ENCODE measurements around the gene RSPH6A. TPM values are rescaled to one million over a fixed set of nuclear protein-coding genes. Genes with fewer than 3 reads are reported as not detected.

The RSPH6A gene
- under 0.01 TPM in 2 replicates for total RNA-seq

- no peak for DNase-seq (ENCODE audit: low read depth in 2 of 2)
Observed at GRCh38 chr19:45814851-45815480, at the start of gene RSPH6A. TSS of gene RSPH6A (minus strand) at chr19:45815308. CDS start at chr19:45815176, 132 bp downstream.

DNA sequence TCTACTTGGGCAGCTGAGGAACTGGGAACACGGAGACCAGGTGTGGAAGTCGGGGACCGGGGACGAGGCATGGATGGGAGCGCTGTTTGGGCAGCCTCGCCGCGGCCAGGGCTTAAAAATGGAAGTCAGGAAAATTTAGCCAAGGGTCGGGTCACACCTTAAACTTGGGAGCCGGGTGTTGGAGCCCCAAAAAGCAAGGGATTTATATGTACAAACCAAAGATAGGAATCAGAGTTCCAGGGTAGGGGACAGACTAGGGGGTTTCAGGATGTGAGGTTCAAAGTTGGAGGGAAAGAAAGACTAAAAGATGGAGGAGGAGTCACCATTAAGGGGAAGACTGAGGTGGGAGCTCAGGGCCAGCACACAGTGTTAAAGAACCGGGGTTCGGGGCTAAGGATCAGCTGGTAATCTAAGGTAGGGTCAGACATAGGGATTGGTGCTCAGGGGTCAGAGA lies 49.5 kb upstream of the RSPH6A start:
- DNase-seq (ENCODE audit: low read depth in 2 of 2), result no peak

DNA sequence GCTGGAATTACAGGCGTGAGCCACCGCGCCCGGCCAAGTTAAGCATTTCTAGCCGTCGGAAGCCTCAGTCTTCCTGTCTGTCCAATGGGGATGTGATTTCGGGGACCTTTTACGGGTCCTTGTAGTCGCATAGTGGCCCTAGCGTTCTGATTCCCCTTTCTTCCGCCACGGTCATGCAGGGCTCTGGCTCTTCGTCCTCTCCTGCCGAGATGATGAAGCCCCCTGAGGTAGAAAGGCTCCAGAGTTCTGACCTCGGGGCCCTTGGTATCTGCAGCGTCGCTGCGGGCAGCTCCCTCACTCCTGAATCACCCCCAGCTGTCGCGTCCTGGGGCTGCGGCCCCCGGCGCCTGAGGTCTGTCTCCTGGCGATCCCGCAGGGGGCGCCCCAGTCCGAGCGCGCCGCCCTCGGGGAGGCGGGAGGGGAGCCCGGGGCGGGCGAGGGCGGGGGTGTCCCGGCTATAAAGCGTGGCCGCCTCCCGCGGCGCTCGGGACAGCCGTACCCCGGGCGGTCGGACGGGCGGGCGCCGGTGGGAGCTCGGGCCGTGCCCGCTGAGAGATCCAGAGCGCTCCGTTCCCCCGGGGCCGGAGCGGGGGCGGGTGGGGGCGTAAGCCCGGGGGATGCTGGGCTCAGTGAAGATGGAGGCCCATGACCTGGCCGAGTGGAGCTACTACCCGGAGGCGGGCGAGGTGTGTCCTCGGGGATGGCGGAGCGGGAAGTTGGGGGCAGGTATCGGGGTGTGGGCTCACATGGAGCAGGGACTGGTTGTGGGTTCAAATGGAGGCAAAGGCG lies 48.9 kb upstream of the RSPH6A start, which contains the start of gene FOXA3:
FOXA3 (plus strand) TSS at position 487 of the 789 bp plus-strand sequence; CDS start at position 618, 131 bp downstream.
- peak in 1 of 2 donors; percentile 58 for DNase-seq (ENCODE audit: low read depth in 2 of 2)

DNA sequence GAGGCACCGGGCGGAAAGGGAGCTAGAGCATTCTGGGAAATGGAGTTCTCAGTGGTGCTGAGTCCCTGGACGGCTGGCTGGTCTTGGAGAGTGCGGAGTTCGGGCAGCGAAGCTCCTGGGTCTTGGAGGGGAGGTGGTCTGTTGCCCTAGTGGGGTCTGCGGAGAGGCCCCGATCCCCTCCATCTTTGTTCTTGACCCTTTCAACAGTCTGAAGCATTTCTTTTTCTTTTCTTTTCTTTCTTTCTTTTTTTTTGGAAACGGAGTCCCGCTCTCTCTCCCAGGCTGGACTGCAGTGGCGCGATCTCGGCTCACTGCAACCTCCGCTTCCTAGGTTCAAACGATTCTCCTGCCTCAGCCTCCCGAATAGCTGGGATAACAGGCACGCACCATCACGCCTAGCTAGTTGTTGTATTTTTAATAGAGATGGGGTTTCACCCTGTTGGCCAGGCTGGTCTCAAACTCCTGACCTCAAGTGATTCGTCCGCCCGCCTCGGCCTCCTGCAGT lies 48.3 kb upstream of the RSPH6A start:
- no peak for DNase-seq (ENCODE audit: low read depth in 2 of 2)

DNA sequence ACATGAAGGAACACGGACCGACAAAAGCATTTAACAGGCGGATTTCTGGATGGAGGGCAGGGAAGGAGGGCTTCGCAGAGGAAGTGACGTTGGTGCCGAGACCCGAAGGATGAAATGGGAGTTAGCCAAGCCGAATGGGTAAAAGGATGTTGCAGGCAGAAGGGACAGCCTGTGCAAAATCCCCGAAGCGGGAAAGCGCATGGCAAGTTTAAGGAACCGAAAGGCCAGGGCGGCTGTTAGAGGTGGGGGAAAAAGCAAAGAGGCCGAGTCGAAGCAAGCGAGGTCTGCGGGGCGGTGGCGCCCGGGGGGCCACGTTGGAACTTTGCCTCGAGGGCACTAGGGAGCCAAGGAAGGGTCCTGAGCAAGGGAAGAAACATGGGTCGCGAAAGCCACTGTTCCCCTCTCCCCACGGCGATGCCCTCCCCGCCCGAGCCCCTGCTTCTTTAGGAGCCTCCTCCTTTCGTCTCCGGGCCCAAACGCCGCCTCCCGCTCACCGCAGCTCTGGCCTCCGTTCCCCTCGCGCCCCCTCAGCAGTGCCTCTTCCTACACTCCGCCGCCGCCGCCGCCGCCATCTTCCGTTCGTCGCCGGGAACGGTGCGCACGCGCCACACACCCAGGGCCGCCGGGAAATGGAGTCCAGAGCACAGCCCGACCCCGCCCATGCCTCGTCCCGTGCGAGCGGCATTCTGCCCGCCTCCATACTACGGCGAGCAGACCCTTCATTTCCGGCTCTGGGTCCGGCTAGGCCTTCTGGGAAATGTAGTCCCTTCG lies 47.6 kb upstream of the RSPH6A start, which contains the start of gene SYMPK:
SYMPK (minus strand) TSS at position 584 of the 771 bp plus-strand sequence. CDS start 8,652 bp downstream, outside the sequence.
- DNase-seq (ENCODE audit: low read depth in 2 of 2), result peak; percentile 95 to 99

- no peak for DNase-seq (ENCODE audit: low read depth in 2 of 2)
Observed at GRCh38 chr19:45862271-45862563, 47.1 kb upstream of the RSPH6A start.

DNA sequence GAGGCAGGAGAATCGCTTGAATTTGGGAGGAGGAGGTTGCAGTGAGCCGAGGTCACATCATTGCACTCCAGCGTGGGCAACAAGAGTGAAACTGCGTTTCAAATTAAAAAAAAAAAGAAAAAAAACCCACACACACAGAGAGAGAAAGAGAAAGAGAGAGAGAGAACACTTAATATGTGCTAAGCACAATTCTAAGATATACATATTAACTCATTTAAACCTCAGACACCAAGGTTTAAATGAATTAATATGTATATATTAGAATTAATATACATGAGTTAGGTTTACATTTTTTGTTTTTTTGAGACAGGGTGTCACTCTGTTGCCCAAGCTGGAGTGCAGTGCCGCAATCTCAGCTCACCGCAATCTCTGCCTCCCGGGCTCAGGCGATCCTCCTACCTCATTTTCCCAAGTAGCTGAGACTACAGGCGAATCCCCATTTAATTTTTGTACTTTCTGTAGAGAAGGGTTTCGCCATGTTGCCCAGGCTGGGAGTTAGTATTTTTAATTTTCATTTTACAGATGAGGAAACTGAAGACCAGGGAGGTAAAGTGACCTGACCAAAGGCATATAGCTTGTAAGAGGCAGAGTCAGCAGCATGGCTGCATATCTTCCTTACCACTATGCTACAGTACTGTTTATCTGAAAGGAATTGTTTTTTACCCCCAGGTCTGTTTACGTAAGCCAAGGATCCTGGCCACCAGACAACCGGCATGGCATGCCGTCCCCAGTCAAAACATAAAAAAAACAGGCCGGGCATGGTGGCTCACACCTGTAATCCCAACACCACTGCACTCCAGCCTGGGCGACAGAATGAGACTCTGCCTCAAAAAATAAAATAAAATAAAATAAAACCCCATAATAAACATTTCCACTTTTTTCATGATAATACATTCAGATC lies 45.5 kb upstream of the RSPH6A start:
- no peak for DNase-seq (ENCODE audit: low read depth in 2 of 2)

DNA sequence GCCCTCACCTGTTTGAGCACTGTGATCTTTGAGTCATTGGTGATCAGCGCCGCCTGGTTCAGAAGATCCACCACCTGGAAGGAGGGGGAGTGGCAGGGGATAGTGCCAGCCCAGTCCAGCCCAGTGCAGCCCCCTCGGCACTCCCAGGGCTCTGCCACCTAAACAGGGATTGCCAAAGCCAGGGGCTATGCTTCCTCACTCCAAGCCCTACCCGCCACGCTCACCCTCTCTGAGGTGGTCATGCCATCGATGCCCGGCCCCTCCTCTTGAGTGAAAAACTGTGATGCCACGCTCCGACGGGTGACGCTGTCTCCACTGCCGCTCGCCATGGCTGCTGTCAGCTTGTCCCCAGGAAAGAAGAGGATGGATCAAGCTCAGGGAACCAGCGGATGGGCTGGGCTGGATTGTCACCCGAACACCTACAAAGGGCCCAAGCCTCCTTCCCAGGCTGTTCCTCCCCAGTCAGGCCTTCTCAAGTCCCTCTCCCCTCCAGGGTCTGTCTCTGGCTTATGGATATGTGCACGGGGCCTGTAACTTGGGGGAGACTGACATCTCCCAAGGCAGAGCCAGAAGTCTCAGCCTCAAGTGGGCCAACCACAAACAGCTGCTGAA lies 39.2 kb upstream of the RSPH6A start:
- no peak for DNase-seq (ENCODE audit: low read depth in 2 of 2)

- no peak for DNase-seq (ENCODE audit: low read depth in 2 of 2)
Observed at GRCh38 chr19:45852983-45853382, 37.9 kb upstream of the RSPH6A start.

GRCh38 chr19:45852145-45852750 lies 37.1 kb upstream of the RSPH6A start:
- no peak for DNase-seq (ENCODE audit: low read depth in 2 of 2)

DNA sequence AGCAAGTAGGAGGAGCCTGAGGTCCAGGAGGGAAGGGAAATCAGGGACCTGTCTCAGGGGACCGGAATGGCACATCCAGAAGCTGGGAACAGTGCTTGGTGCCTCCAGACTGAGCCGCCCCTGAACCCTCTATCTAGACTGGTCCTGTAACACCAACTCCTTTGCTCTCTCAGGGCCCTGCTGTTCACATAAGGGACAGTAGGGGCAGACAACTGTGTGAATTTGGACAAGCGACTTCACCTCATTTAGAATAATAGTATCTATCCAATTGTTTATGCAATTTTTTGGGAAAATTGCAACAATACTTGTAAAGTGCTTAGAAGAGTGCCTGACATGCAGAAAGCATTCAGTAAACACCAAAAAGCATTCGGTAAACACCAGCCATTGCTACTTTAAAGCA lies 33.8 kb upstream of the RSPH6A start:
- DNase-seq (ENCODE audit: low read depth in 2 of 2), result no peak

DNA sequence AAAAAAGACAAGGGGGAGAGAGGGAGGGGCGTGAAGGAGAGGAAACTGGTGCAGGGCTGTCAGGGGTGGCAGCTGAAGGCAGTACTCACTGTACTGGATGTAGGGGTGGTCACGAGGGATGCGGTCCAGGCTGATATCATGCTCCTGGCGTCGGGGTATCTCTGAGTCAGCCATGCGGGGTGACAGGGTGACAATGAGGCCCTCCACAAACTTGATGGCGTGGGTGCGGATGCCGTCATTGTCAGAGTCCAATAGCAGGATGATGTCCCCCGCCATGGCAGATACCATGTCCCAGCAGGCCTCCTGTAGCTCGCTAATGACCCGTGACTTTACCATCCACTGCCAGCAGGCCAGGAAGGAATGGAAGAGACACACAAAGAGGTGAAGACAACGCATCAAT lies 32.6 kb upstream of the RSPH6A start:
- DNase-seq (ENCODE audit: low read depth in 2 of 2), result no peak

DNA sequence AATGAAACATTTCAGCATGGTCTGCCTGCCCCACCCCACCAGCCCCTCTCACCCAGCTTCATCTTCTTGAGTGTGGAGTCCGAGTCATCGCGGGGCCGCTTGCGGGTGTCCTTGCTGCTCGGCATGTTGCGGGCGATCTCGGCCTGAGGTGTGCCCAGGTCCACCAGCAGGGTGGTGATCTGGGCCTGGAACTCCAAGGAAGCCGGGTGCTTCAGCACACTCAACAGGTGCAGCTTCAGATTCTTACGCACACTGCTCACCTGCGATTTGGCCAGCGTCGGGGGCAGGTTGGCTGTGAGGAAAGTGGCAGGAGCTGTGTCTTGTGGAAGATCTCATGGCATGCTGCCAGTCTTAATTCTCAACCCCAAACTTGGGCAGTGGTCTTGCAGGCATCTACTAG lies 27.1 kb upstream of the RSPH6A start:
- no peak for DNase-seq (ENCODE audit: low read depth in 2 of 2)

- no peak for DNase-seq (ENCODE audit: low read depth in 2 of 2)
Observed at GRCh38 chr19:45834970-45835369, 19.9 kb upstream of the RSPH6A start.

GRCh38 chr19:45828945-45829344 lies 13.8 kb upstream of the RSPH6A start:
- DNase-seq (ENCODE audit: low read depth in 2 of 2), result no peak

GRCh38 chr19:45828523-45828922 lies 13.4 kb upstream of the RSPH6A start:
- DNase-seq (ENCODE audit: low read depth in 2 of 2), result no peak

DNA sequence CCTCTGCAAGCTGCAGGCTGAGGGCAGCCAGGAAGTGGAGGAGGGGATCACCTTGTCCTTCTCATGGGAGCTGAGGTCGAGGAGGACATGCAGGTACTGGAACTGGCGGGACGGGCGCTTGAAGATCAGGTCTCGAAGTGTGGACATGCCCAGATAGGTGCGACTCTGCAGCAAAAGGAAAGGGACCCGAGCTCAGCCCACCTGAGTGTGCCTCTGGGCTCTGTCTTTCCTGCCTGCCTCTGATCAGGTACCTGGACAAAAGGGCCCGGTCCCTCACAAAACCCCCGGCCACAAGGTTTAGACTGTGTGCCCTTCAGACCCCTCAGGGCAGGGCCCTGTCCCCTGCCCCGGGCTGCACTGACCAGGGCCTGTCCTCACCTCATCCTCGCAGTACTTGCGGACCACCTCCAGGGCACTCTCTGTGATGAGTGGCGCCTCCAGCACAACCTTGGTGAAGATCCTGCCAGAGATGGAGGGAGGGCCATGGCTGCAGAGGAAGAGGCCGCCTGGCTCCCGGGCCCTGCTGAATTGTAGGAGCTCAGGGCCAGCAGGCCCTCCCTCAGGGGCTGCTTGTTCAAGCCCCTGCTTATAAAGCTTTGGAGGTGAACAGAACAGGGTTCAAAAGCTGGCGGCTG lies 12.5 kb upstream of the RSPH6A start:
- no peak for DNase-seq (ENCODE audit: low read depth in 2 of 2)

- no peak for DNase-seq (ENCODE audit: low read depth in 2 of 2)
Observed at GRCh38 chr19:45826934-45827333, 11.8 kb upstream of the RSPH6A start.
